Fibroblast of lung (primary cell): ENCODE results near the gene NEK7. TPM values are rescaled to one million over a fixed set of nuclear protein-coding genes. Genes with fewer than 3 reads are reported as not detected.
A peak's percentile ranks its signal among the peaks of the same experiment; 100 is the strongest.

Source experiments
- DNase-seq, 2 donors: peaks; one replicate each; pipeline versions ENCODE4 v3.0.0 to v3.0.0-alpha.2; 2010; ENCODE audit warnings: low read depth in 2 of 2
- H2AFZ ChIP-seq: 2 replicates; pipeline ENCODE4 v1.5.1; 2012; ENCODE audit warnings: low read length, control low read depth, inconsistent platforms
- H3K27ac ChIP-seq: 2 replicates; pipeline ENCODE4 v1.5.1; 2011; ENCODE audit warnings: low read length, control low read depth; ENCODE audit not compliant: insufficient read depth
- H3K27me3 ChIP-seq: 2 replicates; pipeline ENCODE4 v1.5.1; 2011; ENCODE audit warnings: mild to moderate bottlenecking, low read length; ENCODE audit not compliant: control insufficient read depth, insufficient read depth
- H3K36me3 ChIP-seq: 2 replicates; pipeline ENCODE4 v1.5.1; 2011; ENCODE audit warnings: low read length; ENCODE audit not compliant: control insufficient read depth, insufficient read depth
- H3K4me1 ChIP-seq: 2 replicates; pipeline ENCODE4 v1.5.1; 2011; ENCODE audit warnings: low read length; ENCODE audit not compliant: control insufficient read depth, insufficient read depth; ENCODE audit errors: extremely low read depth
- H3K4me2 ChIP-seq: 2 replicates; pipeline ENCODE4 v1.5.1; 2011; ENCODE audit warnings: low read length, control low read depth; ENCODE audit not compliant: insufficient read depth; ENCODE audit errors: extremely low read depth
- H3K4me3 ChIP-seq, 4 experiments: fragments of 200-600 bp in 1 of 4; sonication (generic) in 1 of 4; replicated peaks in 1 of 4; 2 replicates each; pipeline ENCODE4 v1.5.1; 2011 to 2016; ENCODE audit warnings: low read length in 4 of 4, low read depth in 3 of 4, mild to moderate bottlenecking in 3 of 4, control low read depth in 2 of 4, inconsistent platforms in 1 of 4, mixed read lengths in 1 of 4; ENCODE audit not compliant: insufficient read depth in 1 of 4; ENCODE audit errors: control extremely low read depth in 1 of 4
- H3K79me2 ChIP-seq: 2 replicates; pipeline ENCODE4 v1.5.1; 2012; ENCODE audit warnings: mild to moderate bottlenecking, low read length, inconsistent platforms; ENCODE audit not compliant: control insufficient read depth, insufficient read depth
- H3K9ac ChIP-seq: 2 replicates; pipeline ENCODE4 v1.5.1; 2011; ENCODE audit warnings: mild to moderate bottlenecking, low read length, control low read depth; ENCODE audit not compliant: insufficient read depth
- H3K9me3 ChIP-seq: 2 replicates; pipeline ENCODE4 v1.5.1; 2012; ENCODE audit warnings: low read depth, low read length; ENCODE audit not compliant: control insufficient read depth, insufficient read depth
- H4K20me1 ChIP-seq: 2 replicates; pipeline ENCODE4 v1.5.1; 2011; ENCODE audit warnings: low read length; ENCODE audit not compliant: control insufficient read depth, insufficient read depth; ENCODE audit errors: extremely low read depth
- CTCF ChIP-seq, 2 donors: IDR thresholded peaks in 1 of 2; conservative IDR thresholded peaks in 1 of 2; 1 replicate in 1 of 2; 2 replicates in 1 of 2; pipeline ENCODE4 v1.5.1; 2011 to 2012; ENCODE audit warnings: low read length in 2 of 2, control low read depth in 1 of 2, inconsistent platforms in 1 of 2, low read depth in 1 of 2, mild to moderate bottlenecking in 1 of 2
- EZH2 ChIP-seq: IDR thresholded peaks from 2 replicates; pipeline ENCODE4 v1.5.1; 2012; ENCODE audit warnings: low read length, control low read depth, mild to moderate bottlenecking; ENCODE audit errors: missing control alignments
- polyA plus RNA-seq, 2 donors: library from polyadenylated mRNA; depleted of rRNA in 1 of 2; stranded (reverse) in 1 of 2; unstranded in 1 of 2; fragments of >200 nt; gene quantifications; 2 replicates each; pipeline ENCODE4 v1.2.1, GENCODE V29; 2011 to 2012; ENCODE audit warnings: missing spikeins in 1 of 2
- total RNA-seq: library from RNA; depleted of rRNA; stranded (reverse); fragments of >200 nt; gene quantifications from 2 replicates; pipeline ENCODE4 v1.2.1, GENCODE V29; 2014

NEK7 gene
- total and polyA plus RNA-seq, 2 donors (not counting 1 experiment from before 2014, with no cell fraction given): 90.5 to 207 TPM

DNA sequence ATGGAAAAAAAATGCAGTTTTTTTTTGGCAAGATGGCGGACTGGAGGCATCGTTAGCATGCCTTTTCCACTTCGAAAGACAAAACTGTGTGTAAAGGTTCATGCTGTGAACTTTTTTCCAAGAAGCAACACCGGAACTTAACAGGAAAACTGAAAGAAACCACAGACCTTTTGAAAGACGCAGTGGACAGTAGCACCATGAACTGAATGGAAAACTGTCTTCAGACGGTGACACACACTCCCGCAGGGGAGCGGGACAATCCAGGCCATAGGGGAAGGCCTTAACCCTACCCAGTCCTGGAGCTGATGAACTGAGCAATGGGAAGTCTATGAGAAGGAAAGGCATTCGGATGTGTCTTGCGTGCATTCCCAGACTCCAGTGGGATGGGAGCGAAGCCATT is 54.9 kb downstream of the NEK7 start:
- no peaks in the 10 kb centered on the region for H4K20me1 ChIP-seq
- no peaks in the 10 kb centered on the region for H3K27me3 ChIP-seq
- peaks cover 40% of the 10 kb centered on the region for H3K79me2 ChIP-seq
- no peak overlapping the region for H3K9ac ChIP-seq
- no peak for DNase-seq
- no peak overlapping the region for H2AFZ ChIP-seq
- H3K4me1 ChIP-seq: peaks cover 6% of the 10 kb centered on the region
- H3K9me3 ChIP-seq: no peaks in the 10 kb centered on the region
- H3K27ac ChIP-seq: no peak overlapping the region
- TF ChIP-seq EZH2 (no peak), CTCF (conservative IDR thresholded peaks at IDR 0.05 in 1 of 2, IDR thresholded peaks at IDR 0.05 in 1 of 2; ENCODE audit: low read depth in 1 of 2, low read length in 2 of 2) (no peak)
- H3K36me3 ChIP-seq: peaks cover 4% of the 10 kb centered on the region
- H3K4me3 ChIP-seq: no peak overlapping the region
- no peak overlapping the region for H3K4me2 ChIP-seq

GRCh38 chr1:198212126-198212525 is 55.3 kb downstream of the NEK7 start:
- peaks cover 37% of the 10 kb centered on the region for H3K79me2 ChIP-seq
- peaks cover 4% of the 10 kb centered on the region for H3K36me3 ChIP-seq
- no peak overlapping the region for H3K4me3 ChIP-seq
- H3K9ac ChIP-seq: no peak overlapping the region
- H2AFZ ChIP-seq: no peak overlapping the region
- H3K9me3 ChIP-seq: no peaks in the 10 kb centered on the region
- H3K4me2 ChIP-seq: no peak overlapping the region
- TF ChIP-seq EZH2 (no peak), CTCF (conservative IDR thresholded peaks at IDR 0.05 in 1 of 2, IDR thresholded peaks at IDR 0.05 in 1 of 2; ENCODE audit: low read depth in 1 of 2, low read length in 2 of 2) (no peak)
- H3K27ac ChIP-seq: peak overlapping the region; percentile 29
- H3K4me1 ChIP-seq: peaks cover 6% of the 10 kb centered on the region
- no peak for DNase-seq
- H3K27me3 ChIP-seq: no peaks in the 10 kb centered on the region
- H4K20me1 ChIP-seq: no peaks in the 10 kb centered on the region

- H2AFZ ChIP-seq: no peak overlapping the region
- peaks cover 6% of the 10 kb centered on the region for H3K4me1 ChIP-seq
- H3K9ac ChIP-seq: no peak overlapping the region
- no peak overlapping the region for H3K4me3 ChIP-seq
- H3K27me3 ChIP-seq: no peaks in the 10 kb centered on the region
- no peak overlapping the region for H3K4me2 ChIP-seq
- peak overlapping the region; percentile 29 for H3K27ac ChIP-seq
- H3K9me3 ChIP-seq: no peaks in the 10 kb centered on the region
- peak; percentile 91 to 93 for DNase-seq
- TF ChIP-seq EZH2 (no peak), CTCF (conservative IDR thresholded peaks at IDR 0.05 in 1 of 2, IDR thresholded peaks at IDR 0.05 in 1 of 2; ENCODE audit: low read depth in 1 of 2, low read length in 2 of 2) (peak in 1 of 2 donors; percentile 1)
- H4K20me1 ChIP-seq: no peaks in the 10 kb centered on the region
- H3K79me2 ChIP-seq: peaks cover 34% of the 10 kb centered on the region
- peaks cover 4% of the 10 kb centered on the region for H3K36me3 ChIP-seq
Measured at GRCh38 chr1:198212675-198213074, 55.9 kb downstream of the NEK7 start.
